Thyroid gland (tissue), 4 donors: ENCODE results near the gene CST9L.

Experiments used
- POLR2A ChIP-seq, 2 donors: fragments of 450-650 bp; IDR thresholded peaks; one replicate each; pipeline ENCODE4 v1.6.1; 2017; ENCODE audit warnings: antibody characterized with exemption in 2 of 2, mild to moderate bottlenecking in 2 of 2, moderate library complexity in 1 of 2
- TF ChIP-seq, protein P1 (sequence below), 6 experiments: fragments of 200-600 bp in 3 of 6; fragments of 450-650 bp in 3 of 6; sonication (generic) in 3 of 6; IDR thresholded peaks; one replicate each; pipeline ENCODE4 v1.5.1; 2016 to 2019; ENCODE audit warnings: antibody characterized with exemption in 6 of 6, mild to moderate bottlenecking in 2 of 6, inconsistent platforms in 1 of 6, moderate library complexity in 1 of 6

DNA sequence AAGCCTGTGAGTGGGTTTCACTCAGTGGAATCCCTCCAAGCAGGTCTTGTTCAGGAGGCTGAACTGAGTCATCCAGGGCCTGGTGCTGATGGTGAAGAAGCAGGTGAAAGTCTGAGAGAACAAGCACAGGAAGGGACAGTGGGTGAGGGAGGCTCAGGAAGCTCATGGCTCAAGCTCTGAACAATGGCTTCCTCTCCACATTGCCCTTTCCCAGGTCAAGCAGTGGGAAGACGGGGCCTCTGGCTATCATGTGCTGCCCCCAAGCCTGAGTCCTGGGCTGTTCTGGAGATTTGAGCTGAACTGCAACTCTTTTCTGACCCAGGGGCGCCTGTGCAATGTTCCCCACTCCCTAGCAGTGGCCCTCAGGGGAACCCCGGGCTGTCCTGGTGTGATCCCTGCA lies 3.4 kb downstream of the CST9L start:
- TF ChIP-seq, protein P1, sequence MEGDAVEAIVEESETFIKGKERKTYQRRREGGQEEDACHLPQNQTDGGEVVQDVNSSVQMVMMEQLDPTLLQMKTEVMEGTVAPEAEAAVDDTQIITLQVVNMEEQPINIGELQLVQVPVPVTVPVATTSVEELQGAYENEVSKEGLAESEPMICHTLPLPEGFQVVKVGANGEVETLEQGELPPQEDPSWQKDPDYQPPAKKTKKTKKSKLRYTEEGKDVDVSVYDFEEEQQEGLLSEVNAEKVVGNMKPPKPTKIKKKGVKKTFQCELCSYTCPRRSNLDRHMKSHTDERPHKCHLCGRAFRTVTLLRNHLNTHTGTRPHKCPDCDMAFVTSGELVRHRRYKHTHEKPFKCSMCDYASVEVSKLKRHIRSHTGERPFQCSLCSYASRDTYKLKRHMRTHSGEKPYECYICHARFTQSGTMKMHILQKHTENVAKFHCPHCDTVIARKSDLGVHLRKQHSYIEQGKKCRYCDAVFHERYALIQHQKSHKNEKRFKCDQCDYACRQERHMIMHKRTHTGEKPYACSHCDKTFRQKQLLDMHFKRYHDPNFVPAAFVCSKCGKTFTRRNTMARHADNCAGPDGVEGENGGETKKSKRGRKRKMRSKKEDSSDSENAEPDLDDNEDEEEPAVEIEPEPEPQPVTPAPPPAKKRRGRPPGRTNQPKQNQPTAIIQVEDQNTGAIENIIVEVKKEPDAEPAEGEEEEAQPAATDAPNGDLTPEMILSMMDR (IDR thresholded peaks at IDR 0.05) = no peak
- TF ChIP-seq POLR2A (IDR thresholded peaks at IDR 0.05) = no peak
